Type B pancreatic cell (in vitro differentiated cells): ENCODE measurements around the gene TBX18. TPM values are rescaled to one million over a fixed set of nuclear protein-coding genes. Genes with fewer than 3 reads are reported as not detected.

ENCODE experiments used
- DNase-seq: peaks from one replicate; pipeline ENCODE4 v3.0.0; 2021; ENCODE audit warnings: mixed read lengths; ENCODE audit not compliant: unreplicated experiment; ENCODE audit errors: extremely low spot score
- H3K27ac Mint-ChIP-seq: 2 replicates; pipeline ENCODE4 v1.8.0; 2021; ENCODE audit warnings: mild to moderate bottlenecking, mixed read lengths
- H3K27me3 Mint-ChIP-seq: 2 replicates; pipeline ENCODE4 v1.8.0; 2021; ENCODE audit warnings: mixed read lengths
- H3K36me3 Mint-ChIP-seq: 2 replicates; pipeline ENCODE4 v1.8.0; 2021; ENCODE audit warnings: mixed read lengths
- H3K4me1 Mint-ChIP-seq: one replicate; pipeline ENCODE4 v1.8.0; 2021; ENCODE audit warnings: mixed read lengths; ENCODE audit not compliant: unreplicated experiment
- H3K4me3 Mint-ChIP-seq: 2 replicates; pipeline ENCODE4 v1.8.0; 2021; ENCODE audit warnings: mild to moderate bottlenecking, mixed read lengths
- H3K9me3 Mint-ChIP-seq: 2 replicates; pipeline ENCODE4 v1.8.0; 2021; ENCODE audit warnings: mixed read lengths
- long read RNA-seq: library from polyadenylated mRNA; unstranded; transcript quantifications from one replicate; pipeline ENCODE4 v2.0.0, GENCODE V29; 2020
- total RNA-seq: library from RNA; stranded (reverse); gene quantifications from 2 replicates; pipeline ENCODE4 v1.2.1, GENCODE V29; 2021; ENCODE audit warnings: low replicate concordance
- TF ChIP-seq, protein P1 (sequence below): fragments of 200-600 bp; sonication (generic); conservative IDR thresholded peaks from 2 replicates; pipeline ENCODE4 v1.5.0; 2021; ENCODE audit warnings: antibody characterized with exemption, mild to moderate bottlenecking

Gene TBX18
- 8.2 and 9.4 TPM in 2 replicates for total RNA-seq
- long read RNA-seq, partial matches to known transcripts, result 1 of 3 reads
- long read RNA-seq, other reads (novel, unspliced or antisense), result 2 of 3 reads

DNA sequence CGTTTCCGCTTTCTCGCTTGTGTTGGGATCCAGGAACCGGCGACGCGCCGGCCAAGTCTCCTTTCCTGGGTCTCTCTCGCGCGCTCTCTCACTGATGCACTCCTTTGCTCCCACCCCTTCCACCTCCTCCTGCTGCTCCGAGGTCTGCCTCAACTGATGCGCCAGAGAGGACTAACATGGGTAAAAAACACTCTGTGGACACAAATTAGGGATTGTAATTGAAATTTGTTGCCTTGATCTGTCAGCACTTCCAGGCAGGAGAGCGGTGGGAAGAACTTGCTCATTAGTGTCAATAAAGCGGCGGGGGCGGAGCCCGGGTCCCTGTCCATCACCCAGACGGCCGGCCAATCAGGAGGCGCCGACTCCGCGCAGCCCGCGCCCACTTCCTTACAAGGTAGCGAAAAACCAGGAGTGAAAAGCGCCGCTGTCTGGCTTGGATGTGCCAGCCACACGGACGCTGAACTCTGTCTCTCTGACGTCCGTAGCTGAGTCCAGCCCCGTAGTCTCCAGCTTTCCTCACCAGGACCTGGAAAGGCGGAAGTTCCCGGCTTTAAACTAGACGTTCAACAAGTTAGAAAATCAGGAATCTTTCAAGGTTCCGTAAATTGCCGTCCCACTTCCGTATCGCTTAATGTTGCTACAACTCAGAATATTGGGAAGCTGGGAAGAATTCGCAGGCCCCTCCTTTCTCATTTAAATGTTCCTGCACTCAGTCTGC lies at the start of gene TBX18:
Gene TBX18 (minus strand): TSS at position 267 of the 718 bp plus-strand sequence. CDS start 417 bp downstream, outside the sequence.
- Mint-ChIP-seq H3K9me3 (no peaks in the 10 kb centered on the region), H3K27me3 (peaks cover 95% of the 10 kb centered on the region), H3K27ac (peak within 1 kb of the TSS; percentile 86), H3K4me1 (peaks cover 5% of the 10 kb centered on the region), H3K4me3 (peak within 1 kb of the TSS; percentile 91), H3K36me3 (no peaks in the 10 kb centered on the region)
- peak; percentile 88 for DNase-seq
- TF ChIP-seq, protein P1, sequence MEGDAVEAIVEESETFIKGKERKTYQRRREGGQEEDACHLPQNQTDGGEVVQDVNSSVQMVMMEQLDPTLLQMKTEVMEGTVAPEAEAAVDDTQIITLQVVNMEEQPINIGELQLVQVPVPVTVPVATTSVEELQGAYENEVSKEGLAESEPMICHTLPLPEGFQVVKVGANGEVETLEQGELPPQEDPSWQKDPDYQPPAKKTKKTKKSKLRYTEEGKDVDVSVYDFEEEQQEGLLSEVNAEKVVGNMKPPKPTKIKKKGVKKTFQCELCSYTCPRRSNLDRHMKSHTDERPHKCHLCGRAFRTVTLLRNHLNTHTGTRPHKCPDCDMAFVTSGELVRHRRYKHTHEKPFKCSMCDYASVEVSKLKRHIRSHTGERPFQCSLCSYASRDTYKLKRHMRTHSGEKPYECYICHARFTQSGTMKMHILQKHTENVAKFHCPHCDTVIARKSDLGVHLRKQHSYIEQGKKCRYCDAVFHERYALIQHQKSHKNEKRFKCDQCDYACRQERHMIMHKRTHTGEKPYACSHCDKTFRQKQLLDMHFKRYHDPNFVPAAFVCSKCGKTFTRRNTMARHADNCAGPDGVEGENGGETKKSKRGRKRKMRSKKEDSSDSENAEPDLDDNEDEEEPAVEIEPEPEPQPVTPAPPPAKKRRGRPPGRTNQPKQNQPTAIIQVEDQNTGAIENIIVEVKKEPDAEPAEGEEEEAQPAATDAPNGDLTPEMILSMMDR, result no peak

DNA sequence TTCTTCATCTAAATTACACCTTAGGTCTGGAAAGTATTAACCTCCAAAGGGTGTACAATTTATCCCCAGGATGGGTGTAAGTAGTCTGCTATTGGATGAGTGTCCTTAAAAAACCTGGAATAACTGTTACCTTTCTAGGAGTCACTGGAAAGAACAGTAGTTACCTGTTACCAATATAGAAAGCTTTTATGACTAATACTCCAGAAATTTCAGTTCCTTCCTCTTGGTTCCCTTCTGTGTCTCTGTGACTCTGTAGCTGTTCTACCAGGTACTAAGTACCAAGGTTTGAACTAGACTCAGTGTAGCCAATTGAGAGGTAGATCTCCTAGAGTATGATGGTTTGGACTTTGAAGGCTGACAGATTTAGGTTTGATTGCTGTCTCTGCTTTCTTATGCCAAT lies 47.0 kb upstream of the TBX18 start:
- no peaks in the 10 kb centered on the region for H3K36me3 Mint-ChIP-seq
- H3K4me3 Mint-ChIP-seq, result no peak overlapping the region
- no peak for DNase-seq
- no peaks in the 10 kb centered on the region for H3K4me1 Mint-ChIP-seq
- H3K27ac Mint-ChIP-seq, result no peak overlapping the region
- TF ChIP-seq, protein P1, result no peak
- no peaks in the 10 kb centered on the region for H3K9me3 Mint-ChIP-seq
- peaks cover 6% of the 10 kb centered on the region for H3K27me3 Mint-ChIP-seq

DNA sequence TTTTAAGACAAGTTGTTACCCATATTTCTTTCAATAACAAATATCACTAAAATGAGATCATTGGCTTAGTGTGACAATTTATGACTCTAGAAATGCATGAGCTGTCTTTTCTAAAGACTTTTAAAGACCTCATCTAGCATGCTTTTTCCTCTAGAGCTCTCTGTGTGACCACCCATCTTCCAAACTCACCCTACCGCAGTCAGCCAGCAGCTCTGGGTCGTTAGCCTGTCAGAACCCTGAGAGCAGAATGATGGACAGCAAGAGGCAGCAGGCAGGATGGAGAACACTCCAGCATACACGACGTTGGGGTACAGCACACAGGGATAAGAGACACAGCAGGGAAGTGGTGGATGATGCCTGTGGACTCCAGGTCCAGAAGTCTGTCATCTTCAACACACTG lies 45.1 kb upstream of the TBX18 start:
- no peak for DNase-seq
- H3K36me3 Mint-ChIP-seq, result no peaks in the 10 kb centered on the region
- TF ChIP-seq, protein P1, result no peak
- no peaks in the 10 kb centered on the region for H3K9me3 Mint-ChIP-seq
- H3K4me3 Mint-ChIP-seq, result no peak overlapping the region
- H3K4me1 Mint-ChIP-seq, result no peaks in the 10 kb centered on the region
- peaks cover 11% of the 10 kb centered on the region for H3K27me3 Mint-ChIP-seq
- H3K27ac Mint-ChIP-seq, result no peak overlapping the region

DNA sequence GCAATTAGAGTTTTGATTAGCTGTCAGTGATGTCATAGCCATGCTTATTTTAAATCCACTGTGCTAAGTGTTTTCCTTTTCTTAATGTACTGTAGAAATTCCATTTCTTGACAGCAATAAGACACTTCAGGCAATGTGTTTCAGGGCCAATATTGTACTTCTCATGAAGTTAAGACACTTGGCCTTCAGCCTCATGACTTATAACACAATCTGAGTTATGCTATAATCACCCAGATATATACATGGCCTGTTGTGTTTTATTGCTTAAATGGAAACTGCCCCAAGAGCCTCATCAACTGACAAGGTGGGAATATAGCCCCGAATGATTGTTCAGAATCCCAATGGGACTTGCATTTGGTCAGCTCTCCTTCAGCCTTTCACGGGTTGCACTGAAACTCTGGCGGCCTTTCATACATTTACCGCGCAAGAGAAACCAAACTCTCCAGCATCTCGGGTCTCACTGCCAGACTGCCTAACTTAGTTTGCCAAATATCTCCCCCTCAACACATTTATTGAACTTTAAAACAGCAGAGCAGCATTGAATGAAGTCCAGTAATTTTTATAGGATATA lies 44.2 kb upstream of the TBX18 start:
- Mint-ChIP-seq H3K4me1 (no peaks in the 10 kb centered on the region), H3K4me3 (no peak overlapping the region), H3K27me3 (peaks cover 11% of the 10 kb centered on the region), H3K27ac (no peak overlapping the region), H3K36me3 (no peaks in the 10 kb centered on the region), H3K9me3 (no peaks in the 10 kb centered on the region)
- DNase-seq, result no peak
- TF ChIP-seq, protein P1, result no peak

DNA sequence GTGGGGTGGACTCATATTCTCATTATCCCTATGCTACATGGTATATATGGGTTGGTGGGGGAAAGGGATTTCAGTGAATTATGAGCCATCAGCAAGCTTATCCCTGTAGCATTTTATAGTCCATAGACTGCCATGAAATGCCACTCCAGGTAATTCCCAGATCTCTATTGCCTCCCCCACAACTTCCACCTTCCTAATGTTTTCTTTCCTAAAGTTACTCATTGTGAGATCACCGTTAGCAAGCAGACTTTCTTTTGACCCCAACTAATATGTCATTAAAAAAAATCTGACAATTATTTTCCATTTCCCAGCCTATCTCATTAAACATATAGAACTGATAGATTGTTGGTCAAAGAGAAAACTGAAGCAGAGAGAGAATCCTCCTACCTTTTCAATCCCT lies 40.7 kb upstream of the TBX18 start:
- H3K27me3 Mint-ChIP-seq, result peaks cover 12% of the 10 kb centered on the region
- TF ChIP-seq, protein P1, result no peak
- no peaks in the 10 kb centered on the region for H3K9me3 Mint-ChIP-seq
- no peak overlapping the region for H3K27ac Mint-ChIP-seq
- no peaks in the 10 kb centered on the region for H3K4me1 Mint-ChIP-seq
- H3K36me3 Mint-ChIP-seq, result no peaks in the 10 kb centered on the region
- DNase-seq, result no peak
- no peak overlapping the region for H3K4me3 Mint-ChIP-seq
